SK-N-SH (cell line): ENCODE results near the gene A4GNT. TPM values are rescaled to one million over a fixed set of nuclear protein-coding genes. Genes with fewer than 3 reads are reported as not detected.

ENCODE experiments used
- CTCF ChIA-PET: fragments of 300-600, 350-600 bp; formaldehyde crosslinking; extraction: SDS; loops from one replicate; lab custom pipeline; 2021; lab: Yijun Ruan, JAX
- POLR2A ChIA-PET: fragments of 350-600 bp; sonication (Branson Sonifier 250); formaldehyde crosslinking; extraction: SDS; loops from one replicate; lab custom pipeline; 2020; ENCODE audit warnings: antibody characterized with exemption, inconsistent platforms; lab: Yijun Ruan, JAX
- DNase-seq: peaks from one replicate; pipeline ENCODE4 v3.0.0; 2012
- H2AFZ ChIP-seq: fragments of 200-600 bp; sonication (generic); 2 replicates; pipeline ENCODE4 v1.8.1; 2016; ENCODE audit warnings: antibody characterized with exemption, mild to moderate bottlenecking, low read depth
- H3F3A ChIP-seq: fragments of 200-600 bp; sonication (generic); replicated peaks from 2 replicates; pipeline ENCODE3; 2016; ENCODE audit warnings: antibody characterized with exemption, mild to moderate bottlenecking; ENCODE audit not compliant: insufficient read depth
- H3K27ac ChIP-seq, 2 experiments: fragments of 200-500 bp in 1 of 2; fragments of 200-600 bp in 1 of 2; sonication (Bioruptor generic) in 1 of 2; sonication (generic), shearing (Covaris generic) in 1 of 2; 2 replicates each; pipeline versions ENCODE4 v1.5.1 to v1.6.1; 2014 to 2016; ENCODE audit warnings: low read depth in 2 of 2, inconsistent platforms in 1 of 2, low read length in 1 of 2, mild to moderate bottlenecking in 1 of 2, mixed read lengths in 1 of 2
- H3K27me3 ChIP-seq: fragments of 200-600 bp; sonication (generic), shearing (Covaris generic); 2 replicates; pipeline ENCODE4 v1.6.1; 2016; ENCODE audit warnings: mixed run types; ENCODE audit not compliant: insufficient read depth
- H3K36me3 ChIP-seq, 2 experiments: fragments of 200-500 bp in 1 of 2; fragments of 200-600 bp in 1 of 2; sonication (Bioruptor generic) in 1 of 2; sonication (generic) in 1 of 2; replicated peaks in 1 of 2; 2 replicates each; pipeline versions ENCODE3 to v1.5.1; 2014 to 2016; ENCODE audit warnings: low read length in 1 of 2, mild to moderate bottlenecking in 1 of 2; ENCODE audit not compliant: insufficient read depth in 2 of 2, control insufficient read depth in 1 of 2
- H3K4me1 ChIP-seq, 2 experiments: fragments of 200-500 bp in 1 of 2; fragments of 200-600 bp in 1 of 2; sonication (Bioruptor generic) in 1 of 2; sonication (generic), shearing (Covaris generic) in 1 of 2; 2 replicates each; pipeline versions ENCODE4 v1.5.1 to v1.6.1; 2014 to 2016; ENCODE audit warnings: low read depth in 1 of 2, low read length in 1 of 2, mixed run types in 1 of 2; ENCODE audit not compliant: insufficient read depth in 2 of 2, control insufficient read depth in 1 of 2
- H3K4me2 ChIP-seq: fragments of 200-600 bp; sonication (generic), shearing (Covaris generic); 2 replicates; pipeline ENCODE4 v1.6.1; 2017; ENCODE audit warnings: mixed run types
- H3K4me3 ChIP-seq, 2 experiments: fragments of 200-500 bp in 1 of 2; fragments of 200-600 bp in 1 of 2; sonication (Bioruptor generic) in 1 of 2; sonication (generic), shearing (Covaris generic) in 1 of 2; 2 replicates each; pipeline versions ENCODE4 v1.5.1 to v1.8.1; 2014 to 2016; ENCODE audit warnings: low read depth in 2 of 2, inconsistent platforms in 1 of 2, low read length in 1 of 2, mild to moderate bottlenecking in 1 of 2, mixed read lengths in 1 of 2, moderate library complexity in 1 of 2
- H3K79me2 ChIP-seq: fragments of 200-600 bp; sonication (generic); 2 replicates; pipeline ENCODE4 v1.8.1; 2017; ENCODE audit warnings: mild to moderate bottlenecking; ENCODE audit not compliant: insufficient read depth
- H3K9ac ChIP-seq: fragments of 200-600 bp; sonication (generic); 2 replicates; pipeline ENCODE4 v1.6.1; 2017; ENCODE audit warnings: mixed run types
- H3K9me2 ChIP-seq: fragments of 200-600 bp; sonication (generic); 2 replicates; pipeline ENCODE4 v1.6.1; 2017; ENCODE audit warnings: mixed run types
- H3K9me3 ChIP-seq: fragments of 200-600 bp; sonication (generic); 2 replicates; pipeline ENCODE4 v1.6.1; 2017; ENCODE audit warnings: mixed run types, mild to moderate bottlenecking, moderate library complexity
- H4K20me1 ChIP-seq: fragments of 200-600 bp; sonication (generic); 2 replicates; pipeline ENCODE4 v1.6.1; 2017; ENCODE audit warnings: mild to moderate bottlenecking, mixed run types; ENCODE audit not compliant: insufficient read depth
- CTCF ChIP-seq: fragments of 200-600 bp; sonication (generic); IDR thresholded peaks from 2 replicates; pipeline ENCODE4 v1.6.1; 2017; ENCODE audit warnings: antibody characterized with exemption, mild to moderate bottlenecking, moderate library complexity
- EZH2phosphoT487 ChIP-seq: fragments of 200-600 bp; sonication (generic); IDR thresholded peaks from 2 replicates; pipeline ENCODE4 v1.6.1; 2017; ENCODE audit warnings: low read depth, mixed run types, mild to moderate bottlenecking, antibody characterized with exemption, moderate library complexity, borderline replicate concordance
- FOXJ3 ChIP-seq: sonication (generic); formaldehyde crosslinking; IDR thresholded peaks from 2 replicates; pipeline ENCODE4 v1.5.1; 2020; ENCODE audit warnings: mild to moderate bottlenecking, missing genetic modification reagents
- FOXM1 ChIP-seq: IDR thresholded peaks from 2 replicates; pipeline ENCODE4 v1.4.0; 2012; ENCODE audit warnings: low read depth, mild to moderate bottlenecking
- GABPA ChIP-seq: IDR thresholded peaks from 2 replicates; pipeline ENCODE4 v1.4.0; 2012; ENCODE audit warnings: low read depth, mild to moderate bottlenecking
- IRF3 ChIP-seq: fragments of 150-350 bp; IDR thresholded peaks from 2 replicates; pipeline ENCODE4 v1.6.1; 2016; ENCODE audit warnings: mild to moderate bottlenecking, low read depth, low read length
- MAX ChIP-seq: IDR thresholded peaks from 2 replicates; pipeline ENCODE4 v1.4.0; 2012; ENCODE audit warnings: low read depth
- NFIC ChIP-seq: IDR thresholded peaks from 2 replicates; pipeline ENCODE4 v1.4.0; 2012; ENCODE audit warnings: borderline replicate concordance
- NRF1 ChIP-seq: IDR thresholded peaks from 2 replicates; pipeline ENCODE4 v1.6.1; 2012; ENCODE audit warnings: low read depth, mild to moderate bottlenecking, low read length
- POLR2AphosphoS5 ChIP-seq: IDR thresholded peaks from 2 replicates; pipeline ENCODE4 v1.6.1; 2012; ENCODE audit warnings: low read depth, low read length
- REST ChIP-seq: IDR thresholded peaks from 2 replicates; pipeline ENCODE4 v1.6.1; 2012; ENCODE audit warnings: mild to moderate bottlenecking, low read depth, low read length, moderate library complexity
- SIN3A ChIP-seq: IDR thresholded peaks from 2 replicates; pipeline ENCODE4 v1.6.1; 2012; ENCODE audit warnings: low read depth, mild to moderate bottlenecking, low read length, moderate library complexity, borderline replicate concordance
- SMC3 ChIP-seq: IDR thresholded peaks from 2 replicates; pipeline ENCODE4 v1.6.1; 2012; ENCODE audit warnings: low read depth, low read length, improper control_type of control experiment
- USF2 ChIP-seq: fragments of 150-350 bp; IDR thresholded peaks from 2 replicates; pipeline ENCODE4 v1.6.1; 2017; ENCODE audit warnings: antibody characterized with exemption, low read length, low read depth, borderline replicate concordance
- YY1 ChIP-seq: IDR thresholded peaks from 2 replicates; pipeline ENCODE4 v1.4.0; 2012; ENCODE audit warnings: low read depth, mild to moderate bottlenecking
- ZBTB33 ChIP-seq: IDR thresholded peaks from 2 replicates; pipeline ENCODE4 v1.4.0; 2012; ENCODE audit warnings: low read depth, borderline replicate concordance
- whole genome bisulfite sequencing: methylation state at CpG from one replicate; pipeline ENCODE4 v1.1.6; 2017; ENCODE audit warnings: low lambda C conversion rate; 5-methylcytosine and 5-hydroxymethylcytosine counted together
- polyA plus RNA-seq, 3 experiments: library from polyadenylated mRNA; depleted of rRNA; stranded (reverse); fragments of >200 nt; gene quantifications; 2 replicates each; pipeline ENCODE4 v1.2.3, GENCODE V29; 2012

A4GNT gene
- polyA plus RNA-seq, 1 of the 3 experiments (the other 2 are of a cell fraction), result not detected

GRCh38 chr3:138118612-138119422 is 13.4 kb downstream of the A4GNT start (continued):
- TF ChIP-seq REST (no peak), EZH2phosphoT487 (no peak), FOXM1 (no peak), MAX (no peak), IRF3 (no peak)

GRCh38 chr3:138114988-138115971 is 16.9 kb downstream of the A4GNT start, which contains the start of gene DZIP1L:
Gene DZIP1L (minus strand): TSS chr3:138115608. CDS start chr3:138103971, 11,637 bp downstream.
- peak; percentile 90 for DNase-seq
- Histone ChIP-seq H4K20me1 (no peaks in the 10 kb centered on the region), H3K9me3 (no peaks in the 10 kb centered on the region), H3K4me3 (peak within 1 kb of the TSS; percentile 85 to 93), H3F3A (peaks cover 14% of the 10 kb centered on the region), H2AFZ (peak within 1 kb of the TSS; percentile 87), H3K27ac (peak within 1 kb of the TSS; percentile 89 to 94), H3K9ac (peak within 1 kb of the TSS; percentile 88), H3K4me2 (peak within 1 kb of the TSS; percentile 84), H3K79me2 (peaks cover 46% of the 10 kb centered on the region), H3K36me3 (peaks cover 10 to 14% of the 10 kb centered on the region in 2 experiments), H3K27me3 (no peaks in the 10 kb centered on the region), H3K4me1 (peaks cover 13 to 18% of the 10 kb centered on the region in 2 experiments; a peak in 3 of 4 replicates), H3K9me2 (no peaks in the 10 kb centered on the region)
- POLR2A ChIA-PET, result interaction anchor here (0.7 to 2.6 kb wide), 6 partner anchors 11 to 72 kb away, joined by 3 to 16 read pairs (median 4); partner anchors contain the start of genes ARMC8 and DBR1
- WGBS, result 0% methylated on average over 27 of the region's 86 CpGs
- CTCF ChIA-PET, result interaction anchor here (0.6 to 1.8 kb wide), 11 partner anchors 9 to 77 kb away, joined by 3 to 8 read pairs (median 4); no protein-coding TSS in a partner anchor
- TF ChIP-seq NRF1, result 0 out of 2 replicates have a peak, but pooled peaks have one; percentile 29
- TF ChIP-seq USF2, result no peak
- TF ChIP-seq ZBTB33, result no peak
- no peak for TF ChIP-seq FOXJ3 (CRISPR knock-in tag)
- TF ChIP-seq NFIC, result 0 out of 2 replicates have a peak, but pooled peaks have one; percentile 26
- TF ChIP-seq SIN3A, result peak; percentile 31; the same call in 1 of the 2 replicates
- TF ChIP-seq SMC3, result peak; percentile 29
- TF ChIP-seq GABPA, result no peak; the same call in 1 of the 2 replicates
- no peak for TF ChIP-seq YY1
- TF ChIP-seq POLR2AphosphoS5, result peak; percentile 80
- TF ChIP-seq CTCF, result peak; percentile 58
